H1 (cell line): Measurements from ENCODE around the gene TGFBI. TPM values are rescaled to one million over a fixed set of nuclear protein-coding genes. Genes with fewer than 3 reads are reported as not detected.
A peak's percentile ranks its signal among the peaks of the same experiment; 100 is the strongest.

Experiments
- CTCF ChIA-PET: fragments of 300-600 bp; sonication (Branson Sonifier 250); formaldehyde crosslinking; loops from one replicate; lab custom pipeline; 2021; ENCODE audit not compliant: partially characterized antibody; lab: Charles Lee
- POLR2A ChIA-PET: fragments of 300-600 bp; sonication (Branson Sonifier 250); formaldehyde crosslinking; loops from one replicate; lab custom pipeline; 2021; ENCODE audit warnings: inconsistent platforms; ENCODE audit not compliant: partially characterized antibody; lab: Charles Lee
- DNase-seq, 2 experiments: peaks; one replicate each; pipeline versions ENCODE4 v3.0.0 to v3.0.0-alpha.2; 2010 to 2022; ENCODE audit warnings: low spot score in 2 of 2, low read depth in 1 of 2, mixed read lengths in 1 of 2
- FAIRE-seq: peaks from 2 replicates; lab custom pipeline; 2011; peaks lifted over from hg19 to GRCh38; lab: Jason Lieb, UNC
- H2AFZ ChIP-seq: 2 replicates; pipeline ENCODE4 v1.8.1; 2012; ENCODE audit warnings: low read length, inconsistent platforms
- H2AK5ac ChIP-seq: 2 replicates; pipeline ENCODE4 v1.6.1; 2013; ENCODE audit warnings: low read depth, low read length
- H2BK120ac ChIP-seq: replicated peaks from 2 replicates; pipeline ENCODE3; 2013; ENCODE audit warnings: low read depth, low read length, inconsistent platforms
- H2BK12ac ChIP-seq: 2 replicates; pipeline ENCODE4 v1.6.1; 2013; ENCODE audit warnings: low read depth, low read length
- H2BK15ac ChIP-seq: 2 replicates; pipeline ENCODE4 v1.6.1; 2013; ENCODE audit warnings: low read length
- H2BK20ac ChIP-seq: 2 replicates; pipeline ENCODE4 v1.6.1; 2013; ENCODE audit warnings: low read length
- H2BK5ac ChIP-seq: 2 replicates; pipeline ENCODE4 v1.6.1; 2013; ENCODE audit warnings: low read depth, low read length
- H3K14ac ChIP-seq: 2 replicates; pipeline ENCODE4 v1.6.1; 2013; ENCODE audit warnings: inconsistent platforms; ENCODE audit not compliant: insufficient read length
- H3K18ac ChIP-seq: 2 replicates; pipeline ENCODE4 v1.6.1; 2013; ENCODE audit warnings: low read length; ENCODE audit errors: extremely low read depth
- H3K23ac ChIP-seq: 2 replicates; pipeline ENCODE4 v1.6.1; 2013; ENCODE audit warnings: inconsistent platforms; ENCODE audit not compliant: insufficient read length
- H3K23me2 ChIP-seq: 2 replicates; pipeline ENCODE4 v1.6.1; 2013; ENCODE audit warnings: low read depth, low read length
- H3K27ac ChIP-seq: 2 replicates; pipeline ENCODE4 v1.6.1; 2011; ENCODE audit warnings: low read depth, low read length, inconsistent platforms
- H3K27me3 ChIP-seq, 4 experiments: replicated peaks in 1 of 4; 1 replicate in 1 of 4; 2 replicates in 3 of 4; pipeline versions ENCODE4 v1.6.1 to v1.8.1; 2011 to 2013; ENCODE audit warnings: low read length in 3 of 4, mild to moderate bottlenecking in 3 of 4, inconsistent platforms in 2 of 4, mixed read lengths in 2 of 4, moderate library complexity in 1 of 4; ENCODE audit not compliant: control insufficient read depth in 3 of 4, insufficient read depth in 3 of 4; ENCODE audit errors: extremely low read depth in 1 of 4
- H3K36me3 ChIP-seq, 4 experiments: 2 replicates each; pipeline versions ENCODE4 v1.6.1 to v1.8.1; 2011 to 2013; ENCODE audit warnings: mild to moderate bottlenecking in 4 of 4, low read length in 3 of 4, moderate library complexity in 2 of 4, control low read depth in 1 of 4, inconsistent platforms in 1 of 4; ENCODE audit not compliant: insufficient read depth in 4 of 4, control insufficient read depth in 2 of 4
- H3K4ac ChIP-seq: replicated peaks from 2 replicates; pipeline ENCODE3; 2013; ENCODE audit warnings: low read length, low read depth, mixed read lengths, inconsistent platforms; ENCODE audit not compliant: insufficient read length
- H3K4me1 ChIP-seq, 4 experiments: replicated peaks in 1 of 4; 1 replicate in 1 of 4; 2 replicates in 3 of 4; pipeline versions ENCODE4 v1.6.1 to v1.8.1; 2011 to 2013; ENCODE audit warnings: low read length in 3 of 4, inconsistent platforms in 2 of 4, mixed read lengths in 1 of 4; ENCODE audit not compliant: insufficient read depth in 4 of 4, control insufficient read depth in 3 of 4
- H3K4me2 ChIP-seq, 2 experiments: 2 replicates each; pipeline versions ENCODE4 v1.6.1 to v1.8.1; 2011 to 2013; ENCODE audit warnings: low read depth in 2 of 2, low read length in 2 of 2, control low read depth in 1 of 2, inconsistent platforms in 1 of 2, mild to moderate bottlenecking in 1 of 2; ENCODE audit not compliant: insufficient read depth in 1 of 2
- H3K4me3 ChIP-seq, 4 experiments: fragments of 200-600, 300-600 bp in 1 of 4; sonication (generic), shearing (Covaris generic), sonication (Bioruptor Twin) in 1 of 4; 2 replicates each; pipeline versions ENCODE4 v1.5.1 to v1.8.1; 2011 to 2016; ENCODE audit warnings: low read length in 4 of 4, low read depth in 3 of 4, control low read depth in 2 of 4, inconsistent platforms in 2 of 4, mild to moderate bottlenecking in 2 of 4, mixed read lengths in 1 of 4, moderate library complexity in 1 of 4; ENCODE audit not compliant: insufficient read depth in 2 of 4; ENCODE audit errors: extremely low read depth in 1 of 4
- H3K56ac ChIP-seq: replicated peaks from 2 replicates; pipeline ENCODE3; 2013; ENCODE audit warnings: low read depth, mild to moderate bottlenecking, mixed read lengths, low read length, inconsistent platforms; ENCODE audit not compliant: insufficient read length
- H3K79me1 ChIP-seq: 2 replicates; pipeline ENCODE4 v1.6.1; 2013; ENCODE audit warnings: low read depth, low read length, control low read depth
- H3K79me2 ChIP-seq, 2 experiments: 2 replicates each; pipeline versions ENCODE4 v1.6.1 to v1.8.1; 2012 to 2013; ENCODE audit warnings: low read length in 2 of 2, mild to moderate bottlenecking in 2 of 2, inconsistent platforms in 1 of 2; ENCODE audit not compliant: insufficient read depth in 2 of 2, control insufficient read depth in 1 of 2
- H3K9ac ChIP-seq, 4 experiments: replicated peaks in 1 of 4; 1 replicate in 1 of 4; 2 replicates in 3 of 4; pipeline versions ENCODE4 v1.6.1 to v1.8.1; 2011 to 2013; ENCODE audit warnings: low read depth in 3 of 4, low read length in 3 of 4, control low read depth in 2 of 4, mild to moderate bottlenecking in 2 of 4, moderate library complexity in 2 of 4, inconsistent platforms in 1 of 4; ENCODE audit errors: extremely low read depth in 1 of 4
- H3K9me3 ChIP-seq, 2 experiments: 2 replicates each; pipeline versions ENCODE4 v1.6.1 to v1.8.1; 2012 to 2013; ENCODE audit warnings: mild to moderate bottlenecking in 2 of 2, moderate library complexity in 2 of 2, control low read depth in 1 of 2, inconsistent platforms in 1 of 2, low read depth in 1 of 2, low read length in 1 of 2, mixed read lengths in 1 of 2; ENCODE audit not compliant: insufficient read depth in 2 of 2
- H4K20me1 ChIP-seq, 2 experiments: replicated peaks in 1 of 2; 2 replicates each; pipeline versions ENCODE3 to v1.8.1; 2011 to 2013; ENCODE audit warnings: inconsistent platforms in 2 of 2, low read length in 2 of 2, mild to moderate bottlenecking in 1 of 2; ENCODE audit not compliant: insufficient read depth in 2 of 2, control insufficient read depth in 1 of 2
- H4K5ac ChIP-seq: 2 replicates; pipeline ENCODE4 v1.6.1; 2013; ENCODE audit warnings: low read length, low read depth, mixed read lengths, inconsistent platforms; ENCODE audit not compliant: insufficient read length
- H4K8ac ChIP-seq: 2 replicates; pipeline ENCODE4 v1.8.0; 2013; ENCODE audit warnings: mild to moderate bottlenecking, moderate library complexity, low read length, inconsistent platforms; ENCODE audit not compliant: insufficient read depth; ENCODE audit errors: extremely low read depth
- H4K91ac ChIP-seq: replicated peaks from 2 replicates; pipeline ENCODE3; 2013; ENCODE audit warnings: low read length, mixed read lengths, inconsistent platforms; ENCODE audit not compliant: insufficient read length
- BACH1 ChIP-seq: IDR thresholded peaks from 2 replicates; pipeline ENCODE4 v1.6.1; 2012; ENCODE audit warnings: low read length, improper control_type of control experiment
- EP300 ChIP-seq, 2 experiments: IDR thresholded peaks; 1 replicate in 1 of 2; 2 replicates in 1 of 2; pipeline ENCODE4 v1.6.1; 2011 to 2012; ENCODE audit warnings: low read depth in 2 of 2, low read length in 2 of 2, mild to moderate bottlenecking in 2 of 2, borderline replicate concordance in 1 of 2, inconsistent platforms in 1 of 2, moderate library complexity in 1 of 2
- MAFK ChIP-seq: IDR thresholded peaks from 2 replicates; pipeline ENCODE4 v1.6.1; 2012; ENCODE audit warnings: low read depth, mild to moderate bottlenecking, improper control_type of control experiment, low read length
- SP4 ChIP-seq: IDR thresholded peaks from 2 replicates; pipeline ENCODE4 v1.6.1; 2012; ENCODE audit warnings: low read length, inconsistent platforms
- WGBS, 2 experiments: shearing (Covaris generic) in 1 of 2; methylation state at CpG; one replicate each; pipeline versions ENCODE4 v1.1.6 to v1.1.7; 2013 to 2015; ENCODE audit warnings: low lambda C conversion rate in 2 of 2, mixed read lengths in 2 of 2, inconsistent platforms in 1 of 2, low coverage in 1 of 2, missing lambda C conversion rate in 1 of 2; ENCODE audit not compliant: insufficient replicate concordance in 2 of 2, insufficient coverage in 1 of 2, insufficient read length in 1 of 2; ENCODE audit errors: extremely low coverage in 1 of 2, missing lambda C conversion rate in 1 of 2; 5-methylcytosine and 5-hydroxymethylcytosine counted together
- polyA plus RNA-seq, 7 experiments: library from polyadenylated mRNA; depleted of rRNA in 3 of 7; stranded (reverse) in 5 of 7; unstranded in 2 of 7; fragments of >200 nt in 5 of 7; fragments of 200-250 nt in 2 of 7; gene quantifications; 1 replicate in 5 of 7; 2 replicates in 1 of 7; 4 replicates in 1 of 7; pipeline versions ENCODE4 v1.2.1 to v1.2.3, GENCODE V29; 2011 to 2013; ENCODE audit warnings: missing spikeins in 2 of 7, mixed read lengths in 2 of 7
- total RNA-seq: library from RNA; stranded (reverse); fragmentation: NEBNext Ultra II Directional; extraction: Animal tissue kit (Norgen Biotek cat#: 25700); gene quantifications from 2 replicates; pipeline ENCODE4 v1.2.1, GENCODE V29; 2021

TGFBI gene
- total and polyA plus RNA-seq, 2 of the 8 experiments (the other 6 are each of a cell fraction or from before 2014, with no cell fraction given): 6.0 to 8.5 TPM

GRCh38 chr5:136021016-136021405, 7.8 kb upstream of the TGFBI start:
- no peak overlapping the region for H3K27ac ChIP-seq
- DNase-seq (no peak), FAIRE-seq (no peak)
- H4K5ac ChIP-seq: no peak overlapping the region
- no peak overlapping the region for H3K4me3 ChIP-seq
- TF ChIP-seq BACH1: peak; percentile 87
- TF ChIP-seq EP300 (IDR thresholded peaks at IDR 0.05; ENCODE audit: borderline replicate concordance in 1 of 2, low read depth in 2 of 2, low read length in 2 of 2): no peak
- no peak for TF ChIP-seq SP4
- TF ChIP-seq MAFK: peak; percentile 21; the same call in 1 of the 2 replicates
- H3K56ac ChIP-seq: no peak overlapping the region
- H2BK5ac ChIP-seq: no peak overlapping the region
- no peak overlapping the region for H2AFZ ChIP-seq
- no peak overlapping the region for H3K14ac ChIP-seq
- no peak overlapping the region for H2BK15ac ChIP-seq
- no peak overlapping the region for H3K9ac ChIP-seq
- no peak overlapping the region for H3K23ac ChIP-seq
- H2BK20ac ChIP-seq: no peak overlapping the region
- CTCF ChIA-PET: interaction anchor here (1.1 kb wide), 1 partner anchor 33 kb away, joined by 3 read pairs; no protein-coding TSS in a partner anchor
- no peak overlapping the region for H3K18ac ChIP-seq
- H4K91ac ChIP-seq: no peak overlapping the region
- no peaks in the 10 kb centered on the region for H3K79me1 ChIP-seq
- no peak overlapping the region for H2BK12ac ChIP-seq
- no peaks in the 10 kb centered on the region for H3K36me3 ChIP-seq
- no peaks in the 10 kb centered on the region for H3K4me1 ChIP-seq
- H4K8ac ChIP-seq: no peak overlapping the region
- no peaks in the 10 kb centered on the region for H4K20me1 ChIP-seq
- H3K23me2 ChIP-seq: no peaks in the 10 kb centered on the region
- H2AK5ac ChIP-seq: no peak overlapping the region
- H3K79me2 ChIP-seq: no peaks in the 10 kb centered on the region
- POLR2A ChIA-PET: no interaction called here
- no peak overlapping the region for H3K4ac ChIP-seq
- WGBS, 2 experiments: 77% methylated on average over 4 of the region's 4 CpGs; no CpG with 5 or more reads in 1 of the 2 experiments
- no peak overlapping the region for H2BK120ac ChIP-seq
- no peaks in the 10 kb centered on the region for H3K9me3 ChIP-seq
- H3K4me2 ChIP-seq: no peak overlapping the region
- H3K27me3 ChIP-seq: 0 out of 7 replicates have a peak, but pooled peaks cover 0 to 2% (median 0%) of the 10 kb centered on the region in 4 experiments
